Spleen (tissue), 7 donors: ENCODE data around the gene PRRX2.

Source experiments
- CTCF ChIP-seq, 11 experiments: fragments of 200-600 bp in 7 of 11; fragments of 450-650 bp in 4 of 11; sonication (generic) in 4 of 11; IDR thresholded peaks in 8 of 11; conservative IDR thresholded peaks in 3 of 11; 1 replicate in 7 of 11; 2 replicates in 4 of 11; pipeline versions ENCODE4 v1.4.0 to v1.8.0; 2016 to 2021; ENCODE audit warnings: antibody characterized with exemption in 11 of 11, inconsistent platforms in 4 of 11, mild to moderate bottlenecking in 1 of 11
- POLR2AphosphoS5 ChIP-seq, 3 donors: sonication (generic); formaldehyde crosslinking; IDR thresholded peaks; one replicate each; pipeline ENCODE4 v1.5.1; 2017; ENCODE audit warnings: antibody characterized with exemption in 3 of 3
- donor health status: DM: no; HTN: no; CAD: no; lungs with moderate emphysema.
- donor health status: DM: no; HTN: no; CAD: no.
- donor health status: DM: no; HTN: no; CAD: no.

DNA sequence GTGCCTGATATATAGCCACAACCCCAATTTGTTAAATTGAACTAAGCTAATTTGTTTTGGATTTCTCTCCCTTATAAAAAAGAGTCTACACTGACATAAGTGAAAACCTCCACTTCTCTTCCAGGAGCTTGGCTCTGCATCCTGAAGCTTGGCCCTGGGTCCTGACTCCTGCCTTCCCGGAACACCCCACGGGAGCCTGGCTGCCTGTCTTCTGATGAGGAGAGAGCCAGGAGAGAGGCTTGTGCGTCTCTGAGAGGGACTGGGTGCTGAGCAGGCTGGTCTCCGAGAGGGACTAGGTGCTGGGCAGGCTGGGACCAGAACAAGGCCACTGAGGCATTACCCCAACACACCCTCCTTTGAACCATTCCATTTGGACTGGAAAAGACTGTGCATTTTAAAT lies 93.9 kb downstream of the PRRX2 start:
- no peak for TF ChIP-seq POLR2AphosphoS5 (IDR thresholded peaks at IDR 0.05)
- TF ChIP-seq CTCF (IDR thresholded peaks at IDR 0.05 in 8 of 11, conservative IDR thresholded peaks at IDR 0.05 in 3 of 11): no peak
